Measurements from ENCODE around the gene PRKCQ. TPM values are rescaled to one million over a fixed set of nuclear protein-coding genes. Genes with fewer than 3 reads are reported as not detected.

Gene PRKCQ
- total RNA-seq, 2 experiments from 2014 or later = 62.6 to 69.5 TPM

DNA sequence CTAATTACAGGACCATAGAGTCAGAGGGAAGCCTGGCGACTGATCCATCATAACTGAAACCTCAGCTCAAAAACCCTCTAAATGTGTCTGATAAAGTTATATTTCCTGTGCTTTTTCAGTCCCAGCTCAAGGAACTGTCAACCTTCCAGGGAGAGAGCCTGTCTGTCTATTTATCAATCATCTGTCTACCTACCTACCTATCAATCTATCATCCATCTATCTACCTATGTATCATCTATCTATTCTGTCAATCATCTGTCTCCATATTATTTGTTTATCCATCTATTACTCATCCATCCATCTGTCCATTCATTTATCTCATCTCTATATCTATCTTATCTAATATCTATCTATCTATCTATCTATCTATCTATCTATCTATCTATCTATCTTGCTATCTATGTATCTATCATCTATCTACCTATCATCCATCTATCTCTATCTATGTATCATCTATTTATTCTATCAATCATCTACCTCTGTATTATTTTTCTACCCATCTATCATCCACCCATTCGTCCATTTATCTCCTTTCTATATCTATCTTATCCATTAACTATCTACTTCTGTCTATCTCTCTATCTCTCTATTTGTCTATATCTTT, 161.4 kb downstream of the PRKCQ start:
- Mint-ChIP-seq H3K4me1 (peaks cover 3% of the 10 kb centered on the region), H3K27ac (no peak overlapping the region), H3K4me3 (no peak overlapping the region), H3K36me3 (ENCODE audit: low read depth) (peaks cover 2% of the 10 kb centered on the region), H3K27me3 (no peaks in the 10 kb centered on the region), H3K9me3 (no peaks in the 10 kb centered on the region)
- POLR2A ChIA-PET = no interaction called here
- no peak for DNase-seq
- CTCF ChIA-PET = no interaction called here

DNA sequence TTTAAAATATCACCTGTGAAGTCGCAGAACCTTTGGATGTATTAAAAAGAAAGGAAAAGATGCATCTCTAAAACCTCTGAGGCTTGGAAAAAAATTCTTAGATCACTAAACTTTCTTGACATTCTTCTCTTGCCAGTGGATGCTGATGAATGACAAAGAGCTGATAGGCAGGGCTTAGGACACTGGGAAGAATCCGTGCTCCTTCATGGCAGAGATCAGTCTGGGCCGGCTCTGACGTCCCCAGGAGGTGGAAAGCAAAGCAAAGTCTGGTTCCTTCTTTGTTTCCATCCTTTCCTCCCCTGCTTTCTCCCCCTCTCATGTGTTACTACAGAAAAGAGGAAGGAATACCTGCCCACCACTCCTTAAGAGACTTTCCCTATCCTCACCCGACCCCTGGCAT, 161.9 kb downstream of the PRKCQ start:
- no peak overlapping the region for H3K4me3 Mint-ChIP-seq
- CTCF ChIA-PET = no interaction called here
- no peaks in the 10 kb centered on the region for H3K36me3 Mint-ChIP-seq (ENCODE audit: low read depth)
- H3K4me1 Mint-ChIP-seq = peaks cover 3% of the 10 kb centered on the region
- no peaks in the 10 kb centered on the region for H3K9me3 Mint-ChIP-seq
- no peaks in the 10 kb centered on the region for H3K27me3 Mint-ChIP-seq
- H3K27ac Mint-ChIP-seq = no peak overlapping the region
- DNase-seq = no peak
- POLR2A ChIA-PET = no interaction called here

DNA sequence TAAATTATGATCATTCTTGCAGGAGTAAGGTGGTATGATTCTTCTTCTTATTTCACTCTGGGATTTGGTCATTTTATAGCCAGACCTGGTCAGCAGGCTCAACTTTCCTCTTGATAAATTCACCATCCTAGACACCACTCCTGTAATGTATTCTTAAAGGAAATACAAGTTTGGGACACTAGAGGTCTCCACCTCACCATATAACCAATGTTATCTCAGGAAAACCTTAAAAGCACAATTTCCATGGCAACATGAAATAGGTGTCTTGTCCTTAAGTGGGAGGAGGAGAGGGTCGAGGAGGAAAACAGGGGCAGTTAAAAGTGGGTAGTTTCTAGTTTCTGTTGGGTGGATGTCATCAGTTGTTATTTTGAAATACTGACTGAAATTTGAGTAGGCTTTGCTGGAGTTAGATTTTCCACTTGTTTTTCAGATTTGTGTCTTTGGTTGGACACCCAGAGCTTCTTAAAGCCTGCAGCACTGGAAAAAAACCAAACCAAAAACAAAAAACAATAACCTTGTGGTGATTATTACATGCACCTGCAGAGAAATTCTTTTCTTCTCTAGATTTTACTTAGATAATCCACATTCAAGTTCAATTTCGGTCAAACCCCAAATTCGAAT, 163.1 kb downstream of the PRKCQ start:
- no peaks in the 10 kb centered on the region for H3K9me3 Mint-ChIP-seq
- H3K4me3 Mint-ChIP-seq = no peak overlapping the region
- H3K4me1 Mint-ChIP-seq = peaks cover 3% of the 10 kb centered on the region
- peak; percentile 44 for DNase-seq
- no peak overlapping the region for H3K27ac Mint-ChIP-seq
- POLR2A ChIA-PET = no interaction called here
- CTCF ChIA-PET = interaction anchor here (0.9 to 1.0 kb wide), 2 partner anchors 215 to 262 kb away, joined by 3 read pairs; partner anchors contain the start of gene PFKFB3
- H3K36me3 Mint-ChIP-seq (ENCODE audit: low read depth) = no peaks in the 10 kb centered on the region
- H3K27me3 Mint-ChIP-seq = no peaks in the 10 kb centered on the region

DNA sequence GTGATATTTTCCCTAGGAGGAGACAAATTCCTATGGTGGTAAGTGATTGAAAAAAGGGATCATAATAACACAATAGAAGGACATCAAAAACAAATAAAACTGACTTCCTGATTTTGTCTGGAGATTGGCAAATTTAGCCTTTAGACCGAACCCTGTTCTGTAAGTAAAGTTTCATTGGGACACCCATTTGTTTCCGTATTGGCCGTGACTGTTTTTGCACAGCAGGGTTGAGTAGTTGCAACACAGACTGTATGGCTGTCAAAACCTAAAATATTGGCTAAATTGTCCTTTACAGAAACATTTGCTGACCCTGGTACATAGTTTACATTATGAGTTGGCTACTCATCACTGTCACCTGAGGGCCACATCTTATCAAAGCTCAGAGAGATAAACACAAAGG, 168.6 kb downstream of the PRKCQ start:
- H3K9me3 Mint-ChIP-seq = no peaks in the 10 kb centered on the region

DNA sequence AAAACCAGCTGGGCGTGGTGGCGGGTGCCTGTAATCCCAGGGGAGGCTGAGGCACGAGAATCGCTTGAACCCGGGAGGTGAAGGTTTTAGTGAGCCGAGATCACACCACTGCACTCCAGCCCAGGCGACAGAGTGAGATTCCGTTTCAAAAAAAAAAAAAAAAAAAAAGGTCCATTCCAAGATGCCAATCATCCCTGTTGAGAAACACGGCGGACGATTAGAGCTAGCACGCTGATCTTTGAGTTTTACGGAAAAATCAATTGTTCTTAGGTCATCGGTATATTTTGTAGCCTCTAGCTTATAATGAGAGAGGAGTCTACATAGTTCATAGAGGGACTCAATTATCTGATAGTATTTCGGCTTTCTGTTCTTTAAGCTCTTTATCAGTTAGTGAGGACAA, 169.2 kb downstream of the PRKCQ start:
- ChIA-PET CTCF (interaction anchor here (0.6 to 2.4 kb wide), 11 partner anchors 10 to 276 kb away, joined by 3 to 12 read pairs (median 5); partner anchors contain the start of gene PFKFB3), POLR2A (no interaction called here)
- Mint-ChIP-seq H3K27ac (peak overlapping the region; percentile 85), H3K4me3 (no peak overlapping the region), H3K36me3 (ENCODE audit: low read depth) (peaks cover 6% of the 10 kb centered on the region), H3K9me3 (no peaks in the 10 kb centered on the region), H3K4me1 (peaks cover 47% of the 10 kb centered on the region), H3K27me3 (no peaks in the 10 kb centered on the region)
- no peak for DNase-seq

More for the DNA sequence above, 168.6 kb downstream of the PRKCQ start:
- H3K4me3 Mint-ChIP-seq = no peak overlapping the region
- peaks cover 43% of the 10 kb centered on the region for H3K4me1 Mint-ChIP-seq
- no peak for DNase-seq
- no peak overlapping the region for H3K27ac Mint-ChIP-seq
- POLR2A ChIA-PET = no interaction called here
- H3K27me3 Mint-ChIP-seq = no peaks in the 10 kb centered on the region
- peaks cover 6% of the 10 kb centered on the region for H3K36me3 Mint-ChIP-seq (ENCODE audit: low read depth)
- CTCF ChIA-PET = interaction anchor here (0.6 to 2.4 kb wide), 8 partner anchors 11 to 271 kb away, joined by 3 to 8 read pairs (median 4); partner anchors contain the start of gene PFKFB3

DNA sequence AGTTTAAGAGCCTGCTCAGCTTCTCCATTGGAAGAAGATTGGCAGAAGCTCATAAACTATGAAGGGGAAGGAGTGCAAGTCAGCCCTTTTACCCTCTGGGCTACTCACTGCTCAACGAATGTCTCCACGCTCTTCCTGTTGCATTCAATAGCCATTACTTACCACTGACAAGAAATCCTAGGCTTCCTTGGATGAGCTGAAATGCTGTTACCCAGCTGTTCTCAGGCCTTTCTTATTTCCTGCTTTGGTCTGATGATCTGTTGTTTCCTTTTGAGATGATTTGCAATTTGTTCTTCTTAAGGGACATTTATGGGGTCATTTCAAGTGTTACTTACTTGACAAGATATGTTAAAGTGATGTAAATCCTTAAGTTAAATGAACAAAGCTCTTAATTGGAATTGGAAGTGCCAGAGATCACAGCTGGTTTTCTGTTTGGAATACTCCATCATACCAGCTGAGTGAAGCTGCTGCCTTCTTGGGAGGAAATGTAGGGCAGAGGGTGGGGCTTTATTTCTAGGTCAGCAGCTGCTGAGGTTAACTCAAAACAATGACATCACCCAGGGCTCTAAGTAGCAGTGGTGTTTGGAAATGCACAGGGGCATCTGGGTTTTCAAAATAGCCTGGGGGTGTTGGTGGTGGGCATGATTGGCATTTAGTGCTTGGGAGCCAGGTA, 170.0 kb downstream of the PRKCQ start:
- Mint-ChIP-seq H3K36me3 (ENCODE audit: low read depth) (peaks cover 6% of the 10 kb centered on the region), H3K27ac (peak overlapping the region; percentile 85), H3K27me3 (peaks cover 1% of the 10 kb centered on the region), H3K4me3 (peak overlapping the region; percentile 43), H3K9me3 (no peaks in the 10 kb centered on the region), H3K4me1 (peaks cover 47% of the 10 kb centered on the region)
- DNase-seq = peak; percentile 63
- ChIA-PET POLR2A (interaction anchor here (0.9 to 1.0 kb wide), 2 partner anchors 75 to 208 kb away, joined by 3 read pairs; partner anchors contain the start of gene PFKFB3), CTCF (interaction anchor here (0.6 to 2.4 kb wide), 19 partner anchors 9 to 324 kb away, joined by 3 to 14 read pairs (median 4); partner anchors contain the start of gene PFKFB3)

DNA sequence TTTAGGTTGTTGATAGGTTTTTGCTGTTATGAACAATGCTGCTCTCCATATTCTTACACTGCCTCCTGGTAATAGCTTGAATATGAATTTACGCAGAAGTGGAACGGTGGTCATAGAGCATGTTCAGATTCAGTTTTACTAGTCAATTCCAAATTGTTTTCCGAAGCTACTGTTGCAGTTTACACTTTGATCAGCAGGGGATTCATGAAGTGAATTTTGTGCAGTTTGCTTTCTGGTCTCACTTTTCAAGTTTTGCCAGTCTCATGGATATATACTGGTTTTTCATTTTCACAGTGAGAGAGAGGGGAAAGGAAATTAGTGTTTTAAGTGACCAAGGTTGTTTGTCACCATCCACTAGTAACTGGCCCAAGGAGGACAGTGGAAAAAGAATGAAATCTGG, 171.3 kb downstream of the PRKCQ start:
- ChIA-PET POLR2A (no interaction called here), CTCF (interaction anchor here (0.6 to 1.6 kb wide), 3 partner anchors 14 to 242 kb away, joined by 3 to 14 read pairs (median 3); no protein-coding TSS in a partner anchor)
- Mint-ChIP-seq H3K27ac (no peak overlapping the region), H3K27me3 (peaks cover 6% of the 10 kb centered on the region), H3K4me1 (peaks cover 46% of the 10 kb centered on the region), H3K4me3 (no peak overlapping the region), H3K9me3 (no peaks in the 10 kb centered on the region), H3K36me3 (ENCODE audit: low read depth) (peaks cover 6% of the 10 kb centered on the region)
- no peak for DNase-seq

DNA sequence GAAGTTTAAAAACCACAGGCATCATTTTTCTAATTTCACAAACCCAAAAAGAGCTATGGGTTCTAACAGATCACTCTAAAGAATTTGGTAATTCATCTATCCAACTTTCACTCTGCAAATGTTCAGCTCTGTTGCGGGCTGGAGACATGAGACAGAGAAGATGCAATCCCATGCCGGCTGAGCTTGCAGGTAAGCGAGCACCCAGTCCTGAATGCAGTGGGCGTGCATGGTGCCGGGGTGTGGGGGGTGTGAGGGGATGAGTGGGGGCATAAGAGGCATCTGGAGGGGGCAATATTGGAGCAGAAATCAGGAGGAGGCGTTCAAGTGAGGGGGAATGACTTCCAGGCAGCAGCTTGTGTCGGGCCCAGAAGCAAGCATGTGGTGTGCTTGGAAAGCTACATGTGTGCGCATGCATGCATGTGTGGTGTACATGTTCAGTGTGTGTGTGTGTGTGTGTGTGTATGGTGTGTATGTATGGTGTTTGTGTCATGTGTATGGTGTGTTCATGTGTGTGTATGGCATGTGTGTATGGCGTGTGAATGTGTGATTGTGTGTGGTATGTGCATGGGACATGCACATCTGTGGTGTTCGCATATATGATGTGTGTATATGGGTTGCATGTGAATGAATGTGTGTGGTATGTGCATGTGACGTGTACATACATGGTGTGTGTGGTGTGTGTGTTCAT, 172.9 kb downstream of the PRKCQ start:
- Mint-ChIP-seq H3K27ac (no peak overlapping the region), H3K36me3 (ENCODE audit: low read depth) (peaks cover 6% of the 10 kb centered on the region), H3K9me3 (no peaks in the 10 kb centered on the region), H3K4me1 (peaks cover 50% of the 10 kb centered on the region), H3K4me3 (no peak overlapping the region), H3K27me3 (peaks cover 8% of the 10 kb centered on the region)
- ChIA-PET POLR2A (no interaction called here), CTCF (interaction anchor here (1.0 to 3.4 kb wide), 8 partner anchors 183 to 296 kb away, joined by 3 to 29 read pairs (median 6); partner anchors contain the start of gene PFKFB3)
- DNase-seq = no peak

DNA sequence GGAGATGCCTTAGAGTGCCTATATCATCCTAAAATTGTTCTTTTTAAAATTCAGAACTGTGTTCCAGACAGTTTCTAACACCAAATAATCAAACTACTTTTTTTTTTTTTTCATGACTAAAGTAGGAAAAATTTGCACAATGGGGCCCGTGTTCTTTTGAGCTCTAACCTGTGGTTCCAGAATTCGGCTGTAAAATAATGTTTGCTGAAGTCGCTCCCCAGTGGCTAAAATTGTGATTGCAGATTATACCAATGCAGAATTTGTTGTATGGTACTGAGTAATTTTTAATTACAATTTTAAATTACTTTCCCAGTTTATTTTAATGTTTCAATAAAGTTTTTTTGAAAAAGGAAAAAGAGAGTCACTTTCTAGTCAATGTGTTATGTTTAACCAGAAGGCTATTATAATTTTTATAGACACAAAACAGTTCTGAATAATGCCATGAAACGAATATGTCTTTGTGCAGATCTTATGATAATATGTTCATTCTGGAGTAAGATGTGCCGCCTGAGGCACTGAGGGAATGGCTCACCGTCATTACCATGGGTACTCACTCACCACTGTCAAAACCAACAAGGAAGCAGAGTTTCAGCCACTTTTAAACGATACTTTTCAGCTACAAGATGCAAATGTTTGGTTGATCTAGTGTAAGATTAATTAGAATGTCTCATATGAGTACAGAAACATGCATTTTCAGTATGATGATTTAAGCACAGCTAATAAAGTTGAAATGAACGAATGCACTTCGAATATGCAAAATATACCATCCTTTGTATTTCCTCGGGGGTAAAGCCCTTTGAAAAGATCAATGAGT, 173.6 kb downstream of the PRKCQ start:
- Mint-ChIP-seq H3K27ac (no peak overlapping the region), H3K4me1 (peaks cover 54% of the 10 kb centered on the region), H3K36me3 (ENCODE audit: low read depth) (peaks cover 6% of the 10 kb centered on the region), H3K27me3 (peaks cover 8% of the 10 kb centered on the region), H3K9me3 (no peaks in the 10 kb centered on the region), H3K4me3 (no peak overlapping the region)
- CTCF ChIA-PET = interaction anchor here (0.6 to 3.4 kb wide), 16 partner anchors 12 to 310 kb away, joined by 3 to 29 read pairs (median 4); partner anchors contain the start of gene PFKFB3
- POLR2A ChIA-PET = no interaction called here
- DNase-seq = peak; percentile 50

DNA sequence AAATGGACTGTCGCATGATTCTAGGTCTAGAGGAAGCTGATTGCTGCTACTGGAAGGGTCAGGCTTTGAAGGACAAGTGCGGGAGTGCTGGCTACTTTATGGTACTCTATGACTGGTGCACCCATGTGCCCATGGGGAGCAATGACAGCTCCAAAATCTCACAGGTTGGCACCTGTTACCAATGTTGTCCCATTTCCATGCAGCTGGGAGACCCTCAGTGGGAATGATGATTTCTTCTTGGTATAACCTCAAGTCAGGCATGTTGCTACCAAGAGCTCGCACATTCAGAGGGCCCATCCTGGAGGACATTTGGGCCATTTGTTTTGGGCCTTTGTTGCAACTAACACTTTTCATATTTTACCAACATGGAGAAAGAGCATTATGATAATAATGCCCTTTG, 174.4 kb downstream of the PRKCQ start:
- Mint-ChIP-seq H3K4me1 (peaks cover 55% of the 10 kb centered on the region), H3K36me3 (ENCODE audit: low read depth) (peaks cover 6% of the 10 kb centered on the region), H3K27me3 (peaks cover 8% of the 10 kb centered on the region), H3K4me3 (no peak overlapping the region), H3K9me3 (no peaks in the 10 kb centered on the region), H3K27ac (no peak overlapping the region)
- ChIA-PET CTCF (interaction anchor here (0.6 to 3.4 kb wide), 16 partner anchors 12 to 316 kb away, joined by 3 to 29 read pairs (median 5); partner anchors contain the start of gene PFKFB3), POLR2A (no interaction called here)
- no peak for DNase-seq

DNA sequence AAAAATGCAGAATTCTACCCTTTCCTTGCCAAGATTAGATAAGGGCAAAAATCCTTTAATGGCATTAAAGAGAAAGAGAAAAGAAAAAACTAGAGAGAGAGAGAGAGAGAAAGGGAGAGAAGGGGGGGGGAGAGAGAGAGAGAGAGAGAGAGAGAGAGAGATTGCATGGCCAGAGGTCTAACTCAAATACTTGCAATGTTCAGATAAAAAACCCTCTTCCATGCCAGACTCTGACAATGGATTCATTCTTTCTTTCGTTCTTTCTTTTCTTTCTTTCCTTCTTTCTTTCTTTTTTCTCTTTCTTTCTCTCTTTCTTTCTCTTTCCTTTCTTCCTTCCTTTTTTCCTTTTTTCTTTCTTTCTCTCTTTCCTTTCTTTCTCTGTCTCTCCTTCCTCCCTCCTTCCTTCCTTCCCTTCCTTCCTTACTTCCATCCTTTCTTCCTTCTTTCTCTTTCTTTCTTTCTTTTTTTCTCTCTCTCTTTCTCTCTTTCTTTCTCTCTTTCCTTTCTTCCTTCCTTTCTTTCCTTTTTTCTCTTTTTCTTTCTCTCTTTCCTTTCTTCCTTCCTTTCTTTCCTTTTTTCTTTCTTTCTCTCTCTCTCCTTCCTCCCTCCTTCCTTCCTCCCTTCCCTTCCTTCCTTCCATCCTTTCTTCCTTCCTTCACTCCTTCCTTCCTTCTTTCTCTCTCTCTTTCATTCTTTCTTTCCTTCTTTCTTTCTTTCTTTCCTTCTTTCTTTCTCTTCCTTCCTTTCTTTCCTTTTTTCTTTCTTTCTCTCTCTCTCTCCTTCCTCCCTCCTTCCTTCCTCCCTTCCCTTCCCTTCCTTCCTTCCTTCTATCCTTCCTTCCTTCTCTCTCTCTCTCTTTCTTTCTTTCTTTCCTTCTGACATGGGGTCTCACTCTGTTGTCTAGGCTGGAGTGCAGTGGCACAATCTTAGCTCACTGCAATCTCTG, 175.7 kb downstream of the PRKCQ start:
- Mint-ChIP-seq H3K27ac (peak overlapping the region; percentile 28), H3K4me3 (no peak overlapping the region), H3K4me1 (peaks cover 55% of the 10 kb centered on the region), H3K36me3 (ENCODE audit: low read depth) (peaks cover 2% of the 10 kb centered on the region), H3K27me3 (peaks cover 8% of the 10 kb centered on the region), H3K9me3 (no peaks in the 10 kb centered on the region)
- ChIA-PET POLR2A (interaction anchor here (0.5 to 0.6 kb wide), 2 partner anchors 168 to 353 kb away, joined by 4 to 8 read pairs; no protein-coding TSS in a partner anchor), CTCF (interaction anchor here (1.2 to 3.4 kb wide), 3 partner anchors 203 to 315 kb away, joined by 7 to 29 read pairs (median 8); partner anchors contain the start of gene PFKFB3)
- DNase-seq = no peak

All from activated CD4-positive, alpha-beta T cell treated with anti-CD3 and anti-CD28 coated beads, Interleukin-2, amount 10 ng/mL, durations not matched to agents 7 days and 5 days (primary cell).